A673 (cell line): ENCODE results near the gene TOLLIP. TPM values are rescaled to one million over a fixed set of nuclear protein-coding genes. Genes with fewer than 3 reads are reported as not detected.

Experiments used
- BruUV-seq: library from RNA; stranded (reverse); fragments of 400-500 nt; replicated peaks from 2 replicates; lab custom pipeline; 2021; lab: Mats Ljungman, UMichigan
- CTCF ChIA-PET: fragments of 300-600 bp; sonication (Branson Sonifier 250); formaldehyde crosslinking; loops from one replicate; lab custom pipeline; 2022; ENCODE audit warnings: antibody characterized with exemption; lab: Charles Lee
- POLR2A ChIA-PET: fragments of 300-600 bp; sonication (Branson Sonifier 250); formaldehyde crosslinking; loops from one replicate; lab custom pipeline; 2022; ENCODE audit warnings: antibody characterized with exemption; ENCODE audit not compliant: low non-redundant PET; lab: Charles Lee
- DNase-seq: peaks from one replicate; pipeline ENCODE4 v3.0.0-alpha.2; 2015; ENCODE audit warnings: low spot score
- H3K27ac ChIP-seq: fragments of 200-600 bp; sonication (generic); 2 replicates; pipeline ENCODE4 v1.5.1; 2016; ENCODE audit warnings: mixed run types, low read depth, mild to moderate bottlenecking, mixed read lengths, antibody characterized with exemption, low read length; ENCODE audit not compliant: poor library complexity, severe bottlenecking
- H3K27me3 ChIP-seq: fragments of 200-600 bp; sonication (generic); replicated peaks from 2 replicates; pipeline ENCODE4 v1.6.1; 2017; ENCODE audit warnings: mixed run types, low read depth, mild to moderate bottlenecking, mixed read lengths, antibody characterized with exemption, low read length; ENCODE audit not compliant: insufficient read depth, poor library complexity
- H3K36me3 ChIP-seq: fragments of 200-600 bp; sonication (generic); 2 replicates; pipeline ENCODE4 v1.6.1; 2016; ENCODE audit warnings: mixed run types, mild to moderate bottlenecking, mixed read lengths, antibody characterized with exemption, low read length; ENCODE audit not compliant: insufficient read depth, poor library complexity, severe bottlenecking
- H3K4me1 ChIP-seq: fragments of 200-600 bp; sonication (generic); 2 replicates; pipeline ENCODE4 v1.6.1; 2017; ENCODE audit warnings: mixed run types, mild to moderate bottlenecking, mixed read lengths, antibody characterized with exemption, low read length; ENCODE audit not compliant: insufficient read depth, poor library complexity, severe bottlenecking
- H3K4me3 ChIP-seq: fragments of 200-600 bp; sonication (generic); 2 replicates; pipeline ENCODE4 v1.5.1; 2016; ENCODE audit warnings: low read depth, mixed run types, mild to moderate bottlenecking, mixed read lengths, low read length; ENCODE audit not compliant: poor library complexity, severe bottlenecking
- H3K9me3 ChIP-seq: fragments of 200-600 bp; sonication (generic); 2 replicates; pipeline ENCODE4 v1.6.1; 2016; ENCODE audit warnings: mixed run types, low read depth, mild to moderate bottlenecking, mixed read lengths, antibody characterized with exemption, low read length; ENCODE audit not compliant: poor library complexity, severe bottlenecking
- CTCF ChIP-seq: fragments of 300-800, 200-600 bp; sonication (generic); conservative IDR thresholded peaks from 2 replicates; pipeline ENCODE4 v1.5.1; 2017; ENCODE audit warnings: low read depth, mild to moderate bottlenecking, antibody characterized with exemption, low read length, moderate library complexity, mixed read lengths
- EZH2 ChIP-seq: fragments of 200-600 bp; sonication (generic); IDR thresholded peaks from 2 replicates; pipeline ENCODE4 v1.6.1; 2017; ENCODE audit warnings: borderline replicate concordance, low read depth, mild to moderate bottlenecking, mixed read lengths, antibody characterized with exemption, low read length; ENCODE audit not compliant: poor library complexity, severe bottlenecking
- intact Hi-C: fragments of 100-400 bp; cut with micrococcal nuclease; formaldehyde crosslinking; loops from one replicate; pipeline ENCODE4 v1.10.0; 2022; ENCODE audit not compliant: unreplicated experiment
- total RNA-seq: library from RNA; stranded (reverse); gene quantifications from 2 replicates; pipeline ENCODE4 v1.2.3, GENCODE V29; 2021

TOLLIP gene
- total RNA-seq, 1 experiment from 2014 or later = 32.5 TPM

DNA sequence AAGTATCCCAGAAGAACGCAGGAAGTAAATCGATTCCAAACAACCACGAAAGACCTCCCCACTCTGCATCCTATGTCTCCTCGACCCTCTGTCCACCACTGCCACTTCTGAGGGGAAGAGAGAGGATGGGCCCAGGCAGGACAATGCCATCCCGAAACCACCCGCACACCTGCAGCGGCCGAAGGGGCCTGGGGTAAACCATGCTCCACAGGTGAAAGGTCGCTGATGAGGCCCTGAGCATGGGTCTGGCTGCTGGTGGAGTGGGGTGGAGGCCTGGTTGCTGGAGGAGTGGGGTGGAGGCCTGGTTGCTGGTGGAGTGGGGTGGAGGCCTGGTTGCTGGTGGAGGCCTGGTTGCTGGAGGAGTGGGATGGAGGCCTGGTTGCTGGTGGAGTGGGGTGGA is 13.1 kb downstream of the TOLLIP start:
- Histone ChIP-seq H3K4me3 (no peak overlapping the region), H3K4me1 (no peaks in the 10 kb centered on the region), H3K36me3 (no peaks in the 10 kb centered on the region), H3K27me3 (no peaks in the 10 kb centered on the region), H3K27ac (no peak overlapping the region), H3K9me3 (no peaks in the 10 kb centered on the region)
- intact Hi-C loops = no loop called here
- no TSS peak for BruUV-seq
- POLR2A ChIA-PET = no interaction called here
- CTCF ChIA-PET = no interaction called here
- no peak for TF ChIP-seq CTCF
- TF ChIP-seq EZH2 = no peak
- DNase-seq = no peak

GRCh38 chr11:1295591-1295990 is 13.8 kb downstream of the TOLLIP start:
- POLR2A ChIA-PET = no interaction called here
- intact Hi-C loops = no loop called here
- Histone ChIP-seq H3K36me3 (no peaks in the 10 kb centered on the region), H3K4me1 (no peaks in the 10 kb centered on the region), H3K4me3 (no peak overlapping the region), H3K9me3 (no peaks in the 10 kb centered on the region), H3K27ac (no peak overlapping the region), H3K27me3 (no peaks in the 10 kb centered on the region)
- no peak for DNase-seq
- no TSS peak for BruUV-seq
- no peak for TF ChIP-seq EZH2
- TF ChIP-seq CTCF = no peak
- CTCF ChIA-PET = no interaction called here

GRCh38 chr11:1295086-1295485 is 14.3 kb downstream of the TOLLIP start:
- TF ChIP-seq EZH2 (no peak), CTCF (no peak)
- Histone ChIP-seq H3K36me3 (no peaks in the 10 kb centered on the region), H3K9me3 (no peaks in the 10 kb centered on the region), H3K4me1 (no peaks in the 10 kb centered on the region), H3K27me3 (no peaks in the 10 kb centered on the region), H3K27ac (no peak overlapping the region), H3K4me3 (no peak overlapping the region)
- BruUV-seq = no TSS peak
- DNase-seq = no peak
- intact Hi-C loops = no loop called here
- ChIA-PET POLR2A (no interaction called here), CTCF (no interaction called here)
